ENCODE results near the gene ARHGEF16.

Gene ARHGEF16

GRCh38 chr1:3439346-3440299 lies 14.8 kb upstream of the ARHGEF16 start:
- Histone ChIP-seq H3K27ac (ENCODE audit: low read length) (no peak overlapping the region), H3K4me1 (ENCODE audit: control insufficient read depth, insufficient read depth, low read length) (no peaks in the 10 kb centered on the region), H3K4me3 (ENCODE audit: low read length in 2 of 2) (no peak overlapping the region), H3K27me3 (ENCODE audit: control insufficient read depth in 1 of 2, insufficient read depth in 2 of 2, low read length in 2 of 2) (peaks cover 7 to 10% of the 10 kb centered on the region in 2 donors), H3K9ac (ENCODE audit: low read length in 2 of 2) (no peak overlapping the region), H3K36me3 (ENCODE audit: control insufficient read depth in 2 of 2, insufficient read depth in 2 of 2, low read length in 2 of 2) (no peaks in the 10 kb centered on the region), H3K9me3 (ENCODE audit: control insufficient read depth in 2 of 2, low read length in 2 of 2) (no peaks in the 10 kb centered on the region)

- H3K27me3 ChIP-seq (ENCODE audit: control insufficient read depth in 1 of 2, insufficient read depth in 2 of 2, low read length in 2 of 2) = peaks cover 7 to 9% of the 10 kb centered on the region in 2 donors
- H3K27ac ChIP-seq (ENCODE audit: low read length) = no peak overlapping the region
- H3K9me3 ChIP-seq (ENCODE audit: control insufficient read depth in 2 of 2, low read length in 2 of 2) = peaks cover under 1 to 3% of the 10 kb centered on the region in 2 donors
Observed at GRCh38 chr1:3440300-3440681, 14.2 kb upstream of the ARHGEF16 start.

GRCh38 chr1:3440711-3441409 lies 13.6 kb upstream of the ARHGEF16 start:
- Histone ChIP-seq H3K27ac (ENCODE audit: low read length) (no peak overlapping the region), H3K9me3 (ENCODE audit: control insufficient read depth in 2 of 2, low read length in 2 of 2) (peaks cover 2 to 4% of the 10 kb centered on the region in 2 donors), H3K27me3 (ENCODE audit: control insufficient read depth in 1 of 2, insufficient read depth in 2 of 2, low read length in 2 of 2) (peaks cover 7 to 9% of the 10 kb centered on the region in 2 donors), H3K4me1 (ENCODE audit: control insufficient read depth, insufficient read depth, low read length) (no peaks in the 10 kb centered on the region), H3K9ac (ENCODE audit: low read length in 2 of 2) (no peak overlapping the region), H3K4me3 (ENCODE audit: low read length in 2 of 2) (no peak overlapping the region), H3K36me3 (ENCODE audit: control insufficient read depth in 2 of 2, insufficient read depth in 2 of 2, low read length in 2 of 2) (no peaks in the 10 kb centered on the region)

More at GRCh38 chr1:3440300-3440681, 14.2 kb upstream of the ARHGEF16 start:
- Histone ChIP-seq H3K4me3 (ENCODE audit: low read length in 2 of 2) (no peak overlapping the region), H3K36me3 (ENCODE audit: control insufficient read depth in 2 of 2, insufficient read depth in 2 of 2, low read length in 2 of 2) (no peaks in the 10 kb centered on the region), H3K4me1 (ENCODE audit: control insufficient read depth, insufficient read depth, low read length) (no peaks in the 10 kb centered on the region), H3K9ac (ENCODE audit: low read length in 2 of 2) (no peak overlapping the region)

- H3K27ac ChIP-seq (ENCODE audit: low read length) = no peak overlapping the region
- H3K4me3 ChIP-seq (ENCODE audit: low read length in 2 of 2) = no peak overlapping the region
- H3K36me3 ChIP-seq (ENCODE audit: control insufficient read depth in 2 of 2, insufficient read depth in 2 of 2, low read length in 2 of 2) = no peaks in the 10 kb centered on the region
- no peak overlapping the region for H3K9ac ChIP-seq (ENCODE audit: low read length in 2 of 2)
- H3K4me1 ChIP-seq (ENCODE audit: control insufficient read depth, insufficient read depth, low read length) = no peaks in the 10 kb centered on the region
- peaks cover 7 to 9% of the 10 kb centered on the region in 2 donors for H3K27me3 ChIP-seq (ENCODE audit: control insufficient read depth in 1 of 2, insufficient read depth in 2 of 2, low read length in 2 of 2)
- H3K9me3 ChIP-seq (ENCODE audit: control insufficient read depth in 2 of 2, low read length in 2 of 2) = peaks cover 2 to 4% of the 10 kb centered on the region in 2 donors
Observed at GRCh38 chr1:3441410-3441847, 13.0 kb upstream of the ARHGEF16 start.

GRCh38 chr1:3441880-3442279 lies 12.6 kb upstream of the ARHGEF16 start:
- Histone ChIP-seq H3K9ac (ENCODE audit: low read length in 2 of 2) (no peak overlapping the region), H3K27ac (ENCODE audit: low read length) (no peak overlapping the region), H3K9me3 (ENCODE audit: control insufficient read depth in 2 of 2, low read length in 2 of 2) (peaks cover 2 to 4% of the 10 kb centered on the region in 2 donors), H3K27me3 (ENCODE audit: control insufficient read depth in 1 of 2, insufficient read depth in 2 of 2, low read length in 2 of 2) (peaks cover 7 to 9% of the 10 kb centered on the region in 2 donors), H3K4me1 (ENCODE audit: control insufficient read depth, insufficient read depth, low read length) (no peaks in the 10 kb centered on the region), H3K36me3 (ENCODE audit: control insufficient read depth in 2 of 2, insufficient read depth in 2 of 2, low read length in 2 of 2) (no peaks in the 10 kb centered on the region), H3K4me3 (ENCODE audit: low read length in 2 of 2) (no peak overlapping the region)

- Histone ChIP-seq H3K36me3 (ENCODE audit: control insufficient read depth in 2 of 2, insufficient read depth in 2 of 2, low read length in 2 of 2) (no peaks in the 10 kb centered on the region), H3K4me1 (ENCODE audit: control insufficient read depth, insufficient read depth, low read length) (no peaks in the 10 kb centered on the region), H3K9ac (ENCODE audit: low read length in 2 of 2) (no peak overlapping the region), H3K27ac (ENCODE audit: low read length) (no peak overlapping the region), H3K27me3 (ENCODE audit: control insufficient read depth in 1 of 2, insufficient read depth in 2 of 2, low read length in 2 of 2) (peaks cover 7 to 9% of the 10 kb centered on the region in 2 donors), H3K4me3 (ENCODE audit: low read length in 2 of 2) (no peak overlapping the region), H3K9me3 (ENCODE audit: control insufficient read depth in 2 of 2, low read length in 2 of 2) (peaks cover 2 to 4% of the 10 kb centered on the region in 2 donors)
Observed at GRCh38 chr1:3442331-3442730, 12.1 kb upstream of the ARHGEF16 start.

- peaks cover 7 to 9% of the 10 kb centered on the region in 2 donors for H3K27me3 ChIP-seq (ENCODE audit: control insufficient read depth in 1 of 2, insufficient read depth in 2 of 2, low read length in 2 of 2)
- peaks cover 2 to 4% of the 10 kb centered on the region in 2 donors for H3K9me3 ChIP-seq (ENCODE audit: control insufficient read depth in 2 of 2, low read length in 2 of 2)
Observed at GRCh38 chr1:3442901-3443300, 11.6 kb upstream of the ARHGEF16 start.

GRCh38 chr1:3443807-3444206 lies 10.7 kb upstream of the ARHGEF16 start:
- peaks cover 2 to 4% of the 10 kb centered on the region in 2 donors for H3K9me3 ChIP-seq (ENCODE audit: control insufficient read depth in 2 of 2, low read length in 2 of 2)
- H3K4me3 ChIP-seq (ENCODE audit: low read length in 2 of 2) = no peak overlapping the region
- H3K9ac ChIP-seq (ENCODE audit: low read length in 2 of 2) = no peak overlapping the region
- peaks cover 7 to 9% of the 10 kb centered on the region in 2 donors for H3K27me3 ChIP-seq (ENCODE audit: control insufficient read depth in 1 of 2, insufficient read depth in 2 of 2, low read length in 2 of 2)
- no peaks in the 10 kb centered on the region for H3K4me1 ChIP-seq (ENCODE audit: control insufficient read depth, insufficient read depth, low read length)
- no peaks in the 10 kb centered on the region for H3K36me3 ChIP-seq (ENCODE audit: control insufficient read depth in 2 of 2, insufficient read depth in 2 of 2, low read length in 2 of 2)
- H3K27ac ChIP-seq (ENCODE audit: low read length) = no peak overlapping the region

More at GRCh38 chr1:3442901-3443300, 11.6 kb upstream of the ARHGEF16 start:
- H3K4me3 ChIP-seq (ENCODE audit: low read length in 2 of 2) = no peak overlapping the region
- H3K36me3 ChIP-seq (ENCODE audit: control insufficient read depth in 2 of 2, insufficient read depth in 2 of 2, low read length in 2 of 2) = no peaks in the 10 kb centered on the region
- no peak overlapping the region for H3K27ac ChIP-seq (ENCODE audit: low read length)
- no peaks in the 10 kb centered on the region for H3K4me1 ChIP-seq (ENCODE audit: control insufficient read depth, insufficient read depth, low read length)
- no peak overlapping the region for H3K9ac ChIP-seq (ENCODE audit: low read length in 2 of 2)

- no peak overlapping the region for H3K27ac ChIP-seq (ENCODE audit: low read length)
- H3K27me3 ChIP-seq (ENCODE audit: control insufficient read depth in 1 of 2, insufficient read depth in 2 of 2, low read length in 2 of 2) = peaks cover 6 to 9% of the 10 kb centered on the region in 2 donors
- H3K9me3 ChIP-seq (ENCODE audit: control insufficient read depth in 2 of 2, low read length in 2 of 2) = peaks cover 2 to 4% of the 10 kb centered on the region in 2 donors
Observed at GRCh38 chr1:3444298-3444697, 10.2 kb upstream of the ARHGEF16 start.

GRCh38 chr1:3444736-3445135 lies 9.7 kb upstream of the ARHGEF16 start:
- H3K4me1 ChIP-seq (ENCODE audit: control insufficient read depth, insufficient read depth, low read length) = no peaks in the 10 kb centered on the region
- peaks cover 2 to 4% of the 10 kb centered on the region in 2 donors for H3K9me3 ChIP-seq (ENCODE audit: control insufficient read depth in 2 of 2, low read length in 2 of 2)
- no peak overlapping the region for H3K4me3 ChIP-seq (ENCODE audit: low read length in 2 of 2)
- H3K27me3 ChIP-seq (ENCODE audit: control insufficient read depth in 1 of 2, insufficient read depth in 2 of 2, low read length in 2 of 2) = peaks cover 3 to 9% of the 10 kb centered on the region in 2 donors
- no peak overlapping the region for H3K27ac ChIP-seq (ENCODE audit: low read length)
- H3K36me3 ChIP-seq (ENCODE audit: control insufficient read depth in 2 of 2, insufficient read depth in 2 of 2, low read length in 2 of 2) = no peaks in the 10 kb centered on the region
- H3K9ac ChIP-seq (ENCODE audit: low read length in 2 of 2) = no peak overlapping the region

More at GRCh38 chr1:3444298-3444697, 10.2 kb upstream of the ARHGEF16 start:
- H3K4me1 ChIP-seq (ENCODE audit: control insufficient read depth, insufficient read depth, low read length) = no peaks in the 10 kb centered on the region
- H3K36me3 ChIP-seq (ENCODE audit: control insufficient read depth in 2 of 2, insufficient read depth in 2 of 2, low read length in 2 of 2) = no peaks in the 10 kb centered on the region
- no peak overlapping the region for H3K4me3 ChIP-seq (ENCODE audit: low read length in 2 of 2)
- H3K9ac ChIP-seq (ENCODE audit: low read length in 2 of 2) = no peak overlapping the region

Data from stomach smooth muscle (tissue), 2 donors.